NCI-H2196 (cell line): ENCODE data around the gene TBC1D10A.

Source experiments
- DNase-seq: peaks from one replicate; lab custom pipeline; 2025; ENCODE audit not compliant: unreplicated experiment; lab: John Stamatoyannopoulos, UW

TBC1D10A gene

DNA sequence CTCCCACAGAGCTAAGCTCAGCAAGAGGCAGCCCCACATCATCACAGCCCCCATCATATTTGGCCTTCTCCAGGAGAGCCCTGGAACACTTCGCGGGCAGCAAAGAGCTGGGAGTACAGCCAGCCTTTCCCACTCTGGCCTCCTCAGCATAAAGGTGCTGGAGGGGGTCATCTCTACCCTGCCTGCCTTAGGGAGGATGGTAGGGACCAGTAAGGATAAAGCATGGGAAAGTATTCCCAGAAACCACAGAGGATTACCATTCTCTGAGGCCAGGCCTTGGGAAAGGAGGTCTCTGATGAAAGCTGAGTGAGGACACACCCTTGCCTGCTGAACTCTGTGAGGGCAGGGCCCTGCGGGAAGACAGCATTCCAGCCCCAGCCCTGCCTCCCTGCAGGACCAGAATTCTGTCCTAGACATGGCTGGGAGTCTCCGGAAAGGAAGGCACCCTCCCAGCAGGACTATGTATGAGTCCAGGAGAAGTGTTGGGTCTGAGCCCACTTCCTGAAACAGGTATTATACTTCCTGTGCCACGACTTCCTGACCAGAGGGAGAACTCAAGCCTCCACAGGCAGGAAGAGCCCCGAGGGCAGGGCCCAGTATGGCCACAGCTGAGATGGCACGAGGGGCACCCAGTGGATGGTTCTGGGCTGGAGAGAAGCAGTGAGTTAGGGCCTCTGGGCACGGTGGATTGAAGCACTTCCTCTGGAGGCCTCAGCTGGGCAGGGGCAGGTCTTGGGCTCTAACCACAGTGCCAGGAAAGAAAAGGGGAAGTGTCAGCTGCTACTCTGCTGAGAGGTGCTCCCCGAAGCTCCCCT, 24.5 kb downstream of the TBC1D10A start:
- DNase-seq = no peak

DNA sequence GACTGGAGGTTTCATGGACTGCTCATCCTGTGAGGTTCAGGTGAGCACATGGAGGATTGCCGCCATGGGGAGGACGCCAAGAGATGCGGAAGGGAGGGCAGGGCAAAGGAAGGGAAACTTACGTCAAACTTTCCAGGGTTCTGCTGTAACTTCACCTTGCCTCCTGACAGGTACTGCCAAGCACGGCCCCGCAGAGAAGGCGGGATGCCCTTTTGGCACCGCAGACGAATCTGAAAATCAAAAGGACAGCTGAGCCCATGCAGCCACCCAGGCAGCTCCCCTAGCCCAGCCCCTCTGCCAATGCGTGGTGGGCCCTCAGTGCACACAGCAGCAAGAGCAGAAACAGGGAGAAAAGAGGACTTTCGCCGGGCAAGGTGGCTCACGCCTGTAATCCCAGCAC, 27.4 kb downstream of the TBC1D10A start:
- DNase-seq = no peak

DNA sequence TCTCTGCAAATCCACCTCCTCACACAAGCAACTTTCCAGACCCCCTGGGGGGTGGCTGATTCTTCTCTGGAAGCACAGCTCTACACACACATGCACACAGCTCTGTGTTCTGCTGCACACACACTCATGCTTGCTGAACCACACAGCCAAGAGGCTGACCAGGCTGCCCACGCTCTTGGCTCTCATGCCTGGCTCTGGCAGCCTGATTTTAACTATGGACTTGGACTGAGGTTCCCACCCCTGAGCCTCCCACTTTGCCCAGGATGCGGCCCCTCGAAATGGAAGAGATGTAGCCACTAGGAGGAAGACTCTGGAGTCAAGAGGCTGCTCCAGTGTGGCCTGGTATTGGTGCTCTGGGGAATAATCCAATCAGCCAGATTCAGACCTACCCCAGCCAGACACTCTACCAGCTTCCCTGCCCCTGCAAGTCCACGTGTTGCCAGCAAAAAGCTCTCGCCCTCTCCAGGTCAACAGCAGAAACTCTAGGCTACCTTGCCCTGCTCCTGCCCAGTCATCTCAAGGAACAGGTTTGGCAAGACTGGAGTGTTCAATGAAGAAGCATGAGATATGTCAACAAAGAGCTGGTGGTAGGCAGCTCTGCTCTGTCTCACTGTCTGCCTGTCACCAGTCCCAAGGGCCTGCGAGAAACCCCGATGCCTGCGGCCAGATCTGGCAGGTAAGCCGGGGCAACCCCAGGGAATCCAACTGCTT, 28.6 kb downstream of the TBC1D10A start:
- peak; percentile 17 for DNase-seq

DNA sequence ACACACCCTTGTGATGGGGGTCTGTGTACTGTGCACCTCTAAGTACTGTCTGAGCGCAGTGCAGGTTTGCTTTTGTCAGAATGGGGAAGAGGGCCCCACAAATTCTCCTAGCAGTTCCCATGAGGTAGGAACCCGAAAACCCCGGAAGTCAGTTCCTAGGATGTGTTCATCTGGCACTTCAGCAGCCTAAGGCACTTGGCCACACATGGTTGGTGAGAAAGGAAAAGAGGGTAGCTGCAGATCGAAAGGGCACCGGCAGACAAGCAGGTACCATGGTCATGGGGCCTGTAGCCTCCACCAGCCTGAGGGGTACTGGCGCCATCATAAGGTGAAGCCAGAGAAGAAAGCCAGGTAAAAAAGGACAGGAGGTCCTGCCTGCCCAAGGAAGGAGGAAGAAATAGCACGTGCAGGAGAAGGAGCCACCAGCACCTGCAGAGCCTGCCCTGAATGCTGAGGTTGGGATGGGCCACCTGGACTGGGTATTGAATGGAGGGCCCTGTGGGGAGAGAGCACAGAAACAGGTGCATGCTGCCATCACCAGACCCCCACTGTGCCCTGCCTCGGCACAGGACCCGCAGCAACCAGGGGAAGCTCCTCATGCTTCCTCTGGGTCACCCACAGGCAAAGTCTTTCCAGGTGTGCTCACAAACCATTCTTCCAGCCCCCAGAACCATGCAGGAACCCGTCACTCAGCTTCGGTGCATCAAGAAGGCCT, 29.3 kb downstream of the TBC1D10A start:
- DNase-seq = no peak

DNA sequence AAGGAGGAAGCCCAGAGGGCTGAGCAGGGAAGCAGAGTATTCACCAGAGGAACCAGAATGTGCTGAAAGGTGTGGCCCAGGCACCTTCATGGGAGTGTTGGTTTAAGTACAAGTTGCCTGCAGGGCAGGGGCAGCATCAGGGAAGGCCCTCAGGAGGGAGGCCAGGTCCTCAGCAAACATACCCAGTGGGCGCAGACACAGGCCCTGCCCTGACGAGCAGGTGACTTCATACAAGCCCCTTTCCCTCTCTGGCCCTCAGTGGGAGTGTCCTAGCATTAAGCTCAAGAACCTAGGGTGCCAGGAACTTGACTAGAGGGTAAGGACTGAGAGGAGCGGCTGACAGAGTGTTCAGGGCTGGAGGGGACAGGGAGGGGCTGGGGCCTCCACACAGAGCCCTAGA, 29.9 kb downstream of the TBC1D10A start:
- DNase-seq = no peak

DNA sequence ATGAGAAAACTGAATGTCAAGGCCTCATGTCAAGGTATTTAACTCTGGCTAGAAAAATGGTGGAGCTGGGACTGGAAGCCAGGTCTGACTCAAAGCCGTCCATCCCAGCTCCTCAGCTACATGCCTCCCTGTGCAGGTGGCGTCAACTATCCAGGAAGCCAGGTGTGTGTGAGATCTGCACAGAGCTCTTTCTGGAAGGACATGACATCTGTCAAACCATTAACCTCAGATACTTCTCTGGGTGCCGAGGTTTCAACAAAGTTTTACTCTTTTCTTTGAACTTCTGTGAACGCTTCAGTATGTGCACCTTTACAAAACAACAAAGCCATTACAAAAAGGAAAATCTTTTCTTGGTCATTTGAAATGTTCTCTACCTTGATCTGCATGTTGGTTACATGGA, 30.4 kb downstream of the TBC1D10A start:
- no peak for DNase-seq

DNA sequence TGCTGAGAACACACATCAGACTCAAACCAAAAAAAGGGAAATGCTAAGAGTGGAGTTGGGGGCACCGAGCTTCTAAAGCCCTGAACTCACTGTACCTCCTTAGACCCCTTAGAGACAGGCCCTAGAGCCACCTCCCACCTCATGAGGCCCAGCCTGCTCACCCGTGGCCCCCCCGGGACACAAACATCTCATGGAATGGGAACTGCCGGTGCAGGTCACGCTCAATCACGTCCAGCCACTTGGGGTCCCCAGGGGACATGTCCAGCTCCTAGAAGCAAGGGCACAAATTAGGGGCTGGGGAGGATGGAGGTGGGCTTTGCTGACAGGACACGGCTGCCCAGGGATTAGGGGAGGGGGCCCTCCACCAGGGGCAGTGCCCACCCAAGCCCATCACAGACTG, 31.2 kb downstream of the TBC1D10A start:
- no peak for DNase-seq

DNA sequence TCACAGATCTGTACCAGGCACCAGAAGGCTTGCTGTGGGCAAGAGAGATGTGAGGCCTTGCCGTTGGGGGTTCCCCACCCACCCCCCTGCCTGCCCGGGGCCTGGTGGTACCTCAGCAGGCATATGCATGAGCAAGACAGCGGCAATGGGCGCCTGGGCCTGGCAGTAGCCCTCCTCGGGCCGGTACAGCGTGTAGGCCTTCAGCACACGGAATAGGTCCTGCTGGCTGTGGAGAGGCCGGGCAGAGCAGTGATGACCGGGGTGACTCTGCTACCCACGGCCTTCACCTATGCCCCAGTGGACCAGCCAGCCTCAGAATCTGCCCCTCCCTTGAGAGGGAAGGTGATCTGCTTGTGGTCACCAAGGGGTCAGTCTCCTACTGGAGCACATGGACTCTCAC, 31.9 kb downstream of the TBC1D10A start:
- no peak for DNase-seq

DNA sequence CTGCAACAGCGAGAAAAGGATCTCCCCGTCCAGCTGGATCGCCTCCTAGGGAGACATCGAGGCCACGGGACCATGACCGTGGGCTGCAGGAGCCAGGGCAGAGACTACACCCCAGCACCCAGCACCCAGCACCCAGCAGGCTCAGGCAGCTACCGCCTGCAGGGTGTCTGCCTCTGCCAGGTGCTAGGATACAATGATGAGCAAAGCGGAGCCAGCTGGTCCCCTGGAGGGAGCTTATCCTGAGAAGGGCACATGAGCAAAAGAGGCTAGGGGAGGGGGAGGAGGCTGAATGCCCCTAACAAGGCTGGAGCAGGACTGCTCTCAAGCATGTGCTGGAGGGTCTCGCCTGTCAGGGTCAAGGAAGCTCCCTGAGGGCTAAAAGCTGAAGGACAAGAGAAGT, 32.7 kb downstream of the TBC1D10A start:
- no peak for DNase-seq

DNA sequence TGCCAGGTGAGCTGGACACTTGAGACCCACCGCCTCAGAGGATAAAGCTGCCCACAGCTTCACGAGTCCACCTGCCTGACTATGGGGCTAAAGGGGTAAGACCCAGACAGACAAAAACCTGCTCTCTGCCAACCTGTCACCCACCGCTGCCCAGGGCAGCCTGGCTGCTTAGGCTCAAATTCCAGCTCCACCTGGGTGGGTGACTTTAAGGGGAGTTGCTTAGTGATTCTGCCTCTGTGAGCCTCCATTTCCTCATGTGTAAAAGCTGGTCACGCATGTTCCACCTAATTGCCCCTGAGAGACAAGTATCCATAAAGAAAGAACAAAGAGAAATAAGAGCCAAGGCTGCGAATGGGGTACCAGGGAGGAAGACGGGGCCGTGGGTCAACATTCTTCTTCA, 33.7 kb downstream of the TBC1D10A start:
- no peak for DNase-seq

DNA sequence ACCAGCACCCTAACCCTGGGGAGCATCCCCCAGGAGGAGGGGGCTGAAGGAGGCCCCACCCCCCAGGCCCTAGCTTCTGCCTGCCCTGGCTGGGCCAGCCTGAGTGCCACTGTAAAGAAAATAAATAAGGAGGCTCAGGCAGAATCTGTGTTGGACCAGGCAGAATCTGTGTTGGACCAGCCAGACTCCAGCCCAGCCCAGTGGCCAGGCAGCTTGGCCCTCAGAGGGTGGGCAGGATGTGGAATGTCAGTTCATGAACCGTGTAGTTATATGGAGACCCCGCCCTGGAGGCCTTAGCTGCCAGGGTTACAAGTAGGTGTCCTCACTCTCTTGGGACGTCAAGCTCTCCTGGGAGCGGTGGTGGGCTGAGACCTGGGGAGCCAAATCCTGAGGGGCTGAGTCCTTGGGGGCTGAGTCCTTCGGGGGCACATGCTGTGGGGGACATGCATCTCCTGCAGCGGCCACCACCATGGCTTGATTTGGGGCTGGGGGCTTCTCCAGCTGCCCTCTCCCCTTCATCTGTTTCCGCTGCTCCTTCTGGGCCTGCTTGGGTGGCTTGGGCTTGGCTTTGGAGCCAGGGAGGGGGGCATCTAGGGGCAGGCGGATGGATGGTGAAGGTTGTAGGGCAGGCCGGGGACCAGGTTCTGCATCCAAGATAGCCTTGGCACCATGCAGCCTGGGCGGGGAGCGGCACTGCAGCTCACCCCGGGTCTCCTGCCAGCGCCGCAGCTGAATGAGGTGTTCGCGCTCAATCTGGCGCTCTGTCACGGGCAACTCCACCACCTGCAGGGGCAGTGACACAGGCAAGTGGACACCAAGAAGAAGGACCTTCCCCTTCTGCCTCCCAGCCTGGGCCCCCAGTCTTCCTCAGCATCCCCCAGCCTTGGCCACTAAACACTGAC, 34.4 kb downstream of the TBC1D10A start:
- DNase-seq = no peak

DNA sequence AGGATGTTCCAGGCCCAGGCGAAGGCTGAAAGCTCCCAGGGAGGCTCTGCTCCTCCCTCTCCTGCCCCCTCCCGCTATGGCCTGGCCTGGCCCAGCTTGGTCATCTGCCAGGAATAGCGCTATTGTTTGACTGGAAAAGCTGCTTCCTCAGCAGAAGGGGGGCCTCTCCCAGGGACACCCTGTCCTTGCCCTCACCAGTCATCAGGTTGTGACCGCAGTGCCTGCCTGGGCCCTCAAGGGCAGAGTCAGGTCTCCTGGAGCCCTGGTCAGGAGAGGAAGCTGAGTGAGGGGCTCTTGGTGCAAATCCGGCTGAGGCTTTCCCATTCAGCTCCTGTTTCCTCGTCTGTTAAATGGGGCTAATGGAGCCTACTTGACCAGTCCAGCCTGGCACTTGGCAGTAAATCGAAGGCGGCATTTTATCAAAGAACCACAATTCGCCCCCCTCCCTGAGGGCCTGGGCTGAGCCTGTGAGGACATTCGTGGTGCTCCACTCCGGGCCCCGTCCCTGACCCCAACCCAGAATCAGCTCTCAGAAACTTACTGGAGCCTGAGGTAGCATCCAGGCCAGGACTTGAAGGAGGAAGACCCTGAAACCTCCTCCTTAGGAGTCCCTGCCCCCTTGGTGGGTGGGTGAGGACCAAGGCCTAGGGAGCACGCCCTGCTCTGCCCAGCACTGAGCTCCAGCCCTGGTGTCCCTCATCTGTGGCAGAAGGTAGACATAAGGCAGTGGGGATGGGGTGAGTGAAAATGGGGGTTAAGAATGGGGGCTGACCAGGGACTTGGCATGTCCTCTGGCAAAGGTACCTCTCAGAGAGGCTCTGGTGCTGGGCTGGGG, 35.5 kb downstream of the TBC1D10A start:
- DNase-seq = peak; percentile 48

DNA sequence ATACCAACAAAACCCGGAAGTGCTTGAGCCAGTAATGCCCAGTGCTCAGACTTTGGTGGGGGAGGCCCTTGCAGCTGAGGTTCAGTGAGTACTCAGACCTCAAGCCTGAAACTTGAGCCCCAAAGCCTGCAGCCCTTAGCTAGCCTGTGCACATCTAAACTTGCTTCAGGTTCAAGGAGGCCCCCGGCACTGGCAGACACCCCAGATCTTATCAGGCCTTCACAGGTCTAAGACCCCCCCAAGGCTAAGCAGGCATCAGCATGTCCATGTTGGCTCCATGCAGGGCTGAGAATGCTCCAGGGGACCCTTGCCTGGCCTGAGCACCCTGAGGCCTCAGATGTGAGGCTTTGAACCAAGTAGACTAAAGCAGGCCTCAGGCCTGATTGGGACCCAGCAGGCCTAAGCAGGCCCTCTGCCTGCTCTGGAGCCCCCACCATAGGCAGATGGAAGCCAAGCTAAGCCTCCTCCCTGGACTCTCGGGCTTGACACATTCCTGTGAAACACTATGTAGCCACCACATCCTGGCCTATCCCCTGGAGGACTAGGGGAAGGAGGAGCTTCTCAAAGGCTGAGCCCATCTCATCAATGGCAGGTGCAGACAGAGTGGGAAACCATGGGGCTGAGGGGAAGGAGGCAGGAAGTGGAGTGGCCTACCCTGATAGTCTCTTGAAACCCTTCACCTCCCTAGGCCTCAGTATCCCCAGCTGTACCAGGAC, 36.2 kb downstream of the TBC1D10A start:
- DNase-seq = peak; percentile 45

DNA sequence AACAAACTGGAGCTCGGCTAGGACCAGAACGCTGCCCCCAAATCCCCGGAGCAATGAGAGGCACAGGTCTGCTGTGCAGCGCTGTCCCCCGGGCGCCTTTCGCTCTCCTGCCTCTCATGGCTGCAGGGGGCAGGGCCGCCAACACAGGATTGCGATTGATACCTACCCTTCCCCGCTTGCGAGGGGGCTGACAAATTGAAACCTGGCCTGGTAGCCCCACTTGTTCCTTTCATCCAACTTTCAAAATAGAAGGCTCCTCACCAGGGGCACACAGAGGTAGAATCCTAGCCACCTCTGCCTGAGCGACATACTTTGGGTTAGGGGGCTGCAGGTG, 36.8 kb downstream of the TBC1D10A start:
- no peak for DNase-seq

DNA sequence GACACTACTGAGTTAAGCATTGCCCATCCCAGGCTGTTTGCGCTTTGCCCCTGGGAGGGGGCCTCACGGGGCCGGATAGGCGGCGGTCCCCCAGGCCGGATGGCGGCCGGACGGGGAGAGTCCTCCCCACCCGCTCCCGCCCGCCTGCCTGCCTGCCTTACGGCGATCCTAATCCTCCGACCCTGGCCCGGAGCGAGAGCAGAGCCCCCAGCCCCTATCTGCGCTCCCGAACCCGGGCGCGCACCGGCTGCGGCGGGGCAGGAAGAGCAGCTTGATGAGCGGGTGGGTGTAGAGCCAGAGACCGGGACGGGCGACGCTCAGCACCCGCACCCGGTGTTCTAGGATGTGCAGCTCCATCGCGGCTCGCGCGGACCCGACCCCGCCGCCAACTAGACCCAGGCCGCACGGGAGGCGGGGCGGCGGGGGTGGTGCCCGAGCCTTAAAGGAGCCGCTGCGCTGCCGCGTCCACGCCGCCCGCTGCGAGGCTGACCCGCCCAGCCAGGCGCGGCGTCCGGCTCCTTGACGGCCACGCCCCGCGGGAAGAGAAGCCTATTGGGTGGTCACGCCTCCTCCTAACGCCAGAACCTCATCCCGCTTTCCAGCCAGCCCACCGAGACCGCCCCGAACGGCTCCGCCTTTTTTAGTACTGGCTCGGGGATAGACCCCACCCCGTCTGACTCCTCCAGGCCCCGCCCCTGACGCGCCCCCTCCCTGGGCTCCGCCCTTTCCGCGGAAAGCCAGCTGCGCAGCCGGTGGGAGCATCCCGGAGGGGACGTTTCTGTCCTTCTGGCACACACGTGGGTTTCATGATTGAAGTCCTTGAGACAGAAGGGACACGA, 37.4 kb downstream of the TBC1D10A start, which contains the start of gene CASTOR1:
Gene CASTOR1 (minus strand): TSS at position 365 of the 839 bp plus-strand sequence. CDS start 8 bp downstream, at position 357.
- DNase-seq = peak; percentile 88

DNA sequence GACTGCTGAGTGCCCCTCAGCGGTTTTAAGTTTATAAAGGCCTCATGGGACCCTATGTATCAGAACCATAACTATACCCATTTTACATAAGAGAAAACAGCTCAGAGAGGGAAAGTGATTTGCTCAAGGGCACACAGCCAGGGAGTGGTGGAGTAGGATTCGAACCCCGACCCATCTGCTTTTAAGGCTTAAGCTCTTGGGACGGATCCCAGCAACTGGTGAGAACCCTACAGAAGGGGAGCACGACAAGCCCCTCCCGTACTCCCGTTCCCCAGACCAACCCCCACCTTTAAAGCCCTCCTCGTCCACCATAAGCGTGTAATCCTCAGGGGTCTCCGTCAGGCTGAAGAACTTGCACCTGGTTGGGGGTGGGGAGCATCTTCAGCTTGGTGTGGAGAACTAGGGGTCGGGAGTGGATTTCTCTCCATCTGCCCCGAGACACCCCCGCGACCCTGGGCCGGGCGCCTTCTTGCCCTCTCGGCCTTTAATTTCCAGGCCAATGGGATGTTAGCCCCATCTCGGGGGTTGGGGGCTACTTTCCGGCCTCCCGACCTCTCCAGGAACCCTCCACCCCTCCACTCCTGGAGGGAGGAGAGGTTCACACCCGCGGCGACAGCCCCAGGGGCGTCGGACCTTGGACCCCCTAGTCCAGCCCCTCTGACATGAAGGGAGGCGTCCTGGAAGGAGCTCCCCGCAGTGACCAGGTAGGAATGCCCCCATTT, 38.2 kb downstream of the TBC1D10A start:
- no peak for DNase-seq

DNA sequence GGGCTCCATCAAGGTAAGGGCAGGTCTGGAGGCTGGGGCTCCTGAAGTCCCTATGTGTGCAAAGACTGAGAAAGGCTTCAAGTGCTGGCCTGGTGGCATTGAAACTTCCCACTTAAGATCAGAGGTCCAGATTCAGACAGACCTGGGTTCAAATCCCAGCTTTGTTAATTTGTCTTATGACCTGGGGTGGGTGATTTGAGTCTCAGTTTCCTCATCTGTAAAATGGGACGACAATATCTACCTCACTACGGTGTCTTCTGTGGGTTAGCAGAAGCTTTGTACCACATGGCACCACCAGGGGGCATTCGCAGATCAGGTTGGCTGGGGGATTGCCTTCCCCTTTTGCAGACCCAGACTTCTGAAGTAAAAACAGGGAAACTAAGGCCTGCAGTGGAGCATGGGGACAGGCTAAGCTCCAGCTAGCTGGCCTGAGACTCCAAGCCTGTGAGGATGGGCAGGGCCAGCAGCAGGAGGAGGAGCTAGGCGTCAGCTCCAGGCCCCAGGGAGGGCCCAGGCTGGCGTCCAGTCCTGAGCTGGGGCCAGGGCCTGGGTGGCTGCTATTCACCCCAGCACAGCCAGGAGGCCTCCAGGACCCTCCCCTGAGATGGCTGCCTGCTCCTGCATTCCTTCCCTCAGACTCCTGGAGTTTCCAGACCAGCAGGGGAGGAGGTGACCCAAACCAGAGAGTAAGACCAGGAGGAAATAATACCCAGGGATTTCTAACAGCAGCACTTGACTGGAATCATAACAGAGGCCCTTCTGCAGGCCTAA, 38.9 kb downstream of the TBC1D10A start:
- peak; percentile 45 for DNase-seq
